Right kidney (tissue), 1 donor: ENCODE measurements around the gene ZNFX1.
"Not testable (repeated sequence)": the region's sequence is repeated elsewhere in the genome, so short reads cannot be mapped to it uniquely, and the experiment has no call there.

Experiments used
- DNase-seq: peaks from one replicate; pipeline ENCODE4 v3.0.0-alpha.2; 2016

ZNFX1 gene

GRCh38 chr20:49214571-49214970, 63.3 kb downstream of the ZNFX1 start:
- no peak for DNase-seq

GRCh38 chr20:49210757-49211110, 67.1 kb downstream of the ZNFX1 start:
- DNase-seq: no peak

- no peak for DNase-seq
Observed at GRCh38 chr20:49210101-49210756, 67.6 kb downstream of the ZNFX1 start.

GRCh38 chr20:49207076-49207475, 70.8 kb downstream of the ZNFX1 start:
- no peak for DNase-seq

GRCh38 chr20:49203746-49204145, 74.1 kb downstream of the ZNFX1 start:
- DNase-seq: no peak

- DNase-seq: no peak
Observed at GRCh38 chr20:49203011-49203410, 74.8 kb downstream of the ZNFX1 start.

- no peak for DNase-seq
Observed at GRCh38 chr20:49199729-49200293, 78.0 kb downstream of the ZNFX1 start.

- not testable (repeated sequence) for DNase-seq
Observed at GRCh38 chr20:49192944-49193518, 84.8 kb downstream of the ZNFX1 start.
